Esophagus squamous epithelium (tissue), 4 donors: ENCODE measurements around the gene THYN1.

Experiments
- POLR2A ChIP-seq, 4 donors: fragments of 450-650 bp; IDR thresholded peaks; one replicate each; pipeline ENCODE4 v1.6.1; 2017; ENCODE audit warnings: antibody characterized with exemption in 4 of 4, mild to moderate bottlenecking in 4 of 4, moderate library complexity in 3 of 4
- TF ChIP-seq, protein P1 (sequence below), 6 experiments: fragments of 450-650 bp in 4 of 6; fragments of 200-600 bp in 2 of 6; sonication (generic) in 2 of 6; IDR thresholded peaks; one replicate each; pipeline ENCODE4 v1.5.1; 2016 to 2019; ENCODE audit warnings: antibody characterized with exemption in 6 of 6, mild to moderate bottlenecking in 4 of 6, moderate library complexity in 4 of 6

DNA sequence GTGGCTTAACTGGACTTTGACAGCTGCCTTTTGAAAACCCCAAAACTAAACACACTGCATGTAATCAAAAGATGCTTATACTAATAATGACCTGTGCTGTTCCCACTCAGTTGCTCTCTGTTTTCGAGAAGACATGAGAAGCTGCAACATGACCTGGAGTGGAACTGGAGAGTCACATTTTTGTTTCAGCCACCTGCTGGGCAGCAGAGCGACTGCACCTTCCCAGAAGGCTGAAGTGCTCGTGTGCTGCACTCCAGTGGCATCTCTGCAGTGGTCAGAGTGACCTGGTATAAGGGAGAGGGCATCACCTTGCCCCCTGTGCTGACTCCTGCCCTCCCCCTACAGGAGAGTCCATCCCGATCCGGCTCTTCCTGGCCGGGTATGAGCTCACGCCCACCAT is 8.6 kb downstream of the THYN1 start:
- TF ChIP-seq POLR2A (IDR thresholded peaks at IDR 0.05): no peak
- TF ChIP-seq, protein P1, sequence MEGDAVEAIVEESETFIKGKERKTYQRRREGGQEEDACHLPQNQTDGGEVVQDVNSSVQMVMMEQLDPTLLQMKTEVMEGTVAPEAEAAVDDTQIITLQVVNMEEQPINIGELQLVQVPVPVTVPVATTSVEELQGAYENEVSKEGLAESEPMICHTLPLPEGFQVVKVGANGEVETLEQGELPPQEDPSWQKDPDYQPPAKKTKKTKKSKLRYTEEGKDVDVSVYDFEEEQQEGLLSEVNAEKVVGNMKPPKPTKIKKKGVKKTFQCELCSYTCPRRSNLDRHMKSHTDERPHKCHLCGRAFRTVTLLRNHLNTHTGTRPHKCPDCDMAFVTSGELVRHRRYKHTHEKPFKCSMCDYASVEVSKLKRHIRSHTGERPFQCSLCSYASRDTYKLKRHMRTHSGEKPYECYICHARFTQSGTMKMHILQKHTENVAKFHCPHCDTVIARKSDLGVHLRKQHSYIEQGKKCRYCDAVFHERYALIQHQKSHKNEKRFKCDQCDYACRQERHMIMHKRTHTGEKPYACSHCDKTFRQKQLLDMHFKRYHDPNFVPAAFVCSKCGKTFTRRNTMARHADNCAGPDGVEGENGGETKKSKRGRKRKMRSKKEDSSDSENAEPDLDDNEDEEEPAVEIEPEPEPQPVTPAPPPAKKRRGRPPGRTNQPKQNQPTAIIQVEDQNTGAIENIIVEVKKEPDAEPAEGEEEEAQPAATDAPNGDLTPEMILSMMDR (IDR thresholded peaks at IDR 0.05): peak in 3 of 6 experiments; percentile 19 to 48 (median 20)
